ENCODE results near the gene HOXA3. TPM values are rescaled to one million over a fixed set of nuclear protein-coding genes. Genes with fewer than 3 reads are reported as not detected.

Gene HOXA3
- total RNA-seq, 1 experiment from 2014 or later, result not detected

GRCh38 chr7:27110186-27111031, 42.0 kb downstream of the HOXA3 start:
- peak overlapping the region; percentile 37 for H3K4me2 ChIP-seq (ENCODE audit: insufficient read depth, insufficient read length, low read length)
- H2BK120ac ChIP-seq (ENCODE audit: low read depth, low read length, poor library complexity, severe bottlenecking), result no peak overlapping the region
- H4K20me1 ChIP-seq (ENCODE audit: control insufficient read depth, insufficient read depth, insufficient read length), result peaks cover 2% of the 10 kb centered on the region
- no peak overlapping the region for H3K4ac ChIP-seq (ENCODE audit: low read depth, low read length)
- no peaks in the 10 kb centered on the region for H3K79me1 ChIP-seq (ENCODE audit: insufficient read depth, low read depth, low read length, poor library complexity, severe bottlenecking)
- Mint-ChIP-seq H3K4me1 (peaks cover 10 to 24% of the 10 kb centered on the region in 2 experiments), H3K27me3 (ENCODE audit: low read depth) (peaks cover 98% of the 10 kb centered on the region), H3K4me3 (peak overlapping the region; percentile 31 to 71), H3K27ac (no peak overlapping the region), H3K9me3 (peaks cover 0 to 3% of the 10 kb centered on the region in 2 experiments; a peak in 3 of 5 replicates), H3K36me3 (ENCODE audit: insufficient read depth in 1 of 3, low read depth in 3 of 3) (no peaks in the 10 kb centered on the region; a peak in 1 of 7 replicates)
- peaks cover 3% of the 10 kb centered on the region for H3K23me2 ChIP-seq (ENCODE audit: insufficient read length, low read depth, low read length, poor library complexity, severe bottlenecking)
- H3K9me3 ChIP-seq (ENCODE audit: control insufficient read depth, low read depth, low read length), result no peaks in the 10 kb centered on the region
- no peak overlapping the region for H2AFZ ChIP-seq (ENCODE audit: low read length)
- H2BK15ac ChIP-seq (ENCODE audit: low read depth, low read length), result no peak overlapping the region
- no peak overlapping the region for H3K14ac ChIP-seq (ENCODE audit: insufficient read depth, low read length)
- H3K9ac ChIP-seq (ENCODE audit: extremely low read depth, insufficient read length, low read length), result no peak overlapping the region
- no CpG with 5 or more reads among the region's 66 CpGs for WGBS (ENCODE audit: extremely low coverage, insufficient read length, low lambda C conversion rate)
- no peak overlapping the region for H3K18ac ChIP-seq (ENCODE audit: insufficient read length, low read depth, low read length)
- peaks cover 96% of the 10 kb centered on the region for H3K27me3 ChIP-seq (ENCODE audit: insufficient read depth, low read length)
- TF ChIP-seq, protein P1, sequence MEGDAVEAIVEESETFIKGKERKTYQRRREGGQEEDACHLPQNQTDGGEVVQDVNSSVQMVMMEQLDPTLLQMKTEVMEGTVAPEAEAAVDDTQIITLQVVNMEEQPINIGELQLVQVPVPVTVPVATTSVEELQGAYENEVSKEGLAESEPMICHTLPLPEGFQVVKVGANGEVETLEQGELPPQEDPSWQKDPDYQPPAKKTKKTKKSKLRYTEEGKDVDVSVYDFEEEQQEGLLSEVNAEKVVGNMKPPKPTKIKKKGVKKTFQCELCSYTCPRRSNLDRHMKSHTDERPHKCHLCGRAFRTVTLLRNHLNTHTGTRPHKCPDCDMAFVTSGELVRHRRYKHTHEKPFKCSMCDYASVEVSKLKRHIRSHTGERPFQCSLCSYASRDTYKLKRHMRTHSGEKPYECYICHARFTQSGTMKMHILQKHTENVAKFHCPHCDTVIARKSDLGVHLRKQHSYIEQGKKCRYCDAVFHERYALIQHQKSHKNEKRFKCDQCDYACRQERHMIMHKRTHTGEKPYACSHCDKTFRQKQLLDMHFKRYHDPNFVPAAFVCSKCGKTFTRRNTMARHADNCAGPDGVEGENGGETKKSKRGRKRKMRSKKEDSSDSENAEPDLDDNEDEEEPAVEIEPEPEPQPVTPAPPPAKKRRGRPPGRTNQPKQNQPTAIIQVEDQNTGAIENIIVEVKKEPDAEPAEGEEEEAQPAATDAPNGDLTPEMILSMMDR (conservative IDR thresholded peaks at IDR 0.05), result no peak
- H2AK5ac ChIP-seq (ENCODE audit: insufficient read length, low read length), result no peak overlapping the region
- no peak overlapping the region for H4K8ac ChIP-seq (replicated peaks; ENCODE audit: insufficient read length, low read depth, low read length)
- no peaks in the 10 kb centered on the region for H3K79me2 ChIP-seq (ENCODE audit: insufficient read depth, low read length)
- no peak overlapping the region for H3T11ph ChIP-seq (ENCODE audit: low read length)
- H3K27ac ChIP-seq (ENCODE audit: insufficient read length, low read depth, low read length), result no peak overlapping the region
- peak; percentile 71 for DNase-seq
- H2BK20ac ChIP-seq (ENCODE audit: low read depth, low read length, poor library complexity, severe bottlenecking), result no peak overlapping the region
- H4K5ac ChIP-seq (ENCODE audit: insufficient read length, low read depth, low read length), result no peak overlapping the region
- H3K4me1 ChIP-seq (ENCODE audit: insufficient read depth, low read length), result no peaks in the 10 kb centered on the region
- no peak overlapping the region for H3K23ac ChIP-seq (ENCODE audit: insufficient read length, low read depth, low read length)
- H2BK5ac ChIP-seq (ENCODE audit: insufficient read length, low read length), result no peak overlapping the region
- no peak overlapping the region for H2BK12ac ChIP-seq (ENCODE audit: insufficient read length, low read depth, low read length)
- no peak overlapping the region for H4K91ac ChIP-seq (ENCODE audit: insufficient read length, low read depth, low read length)
- H3K56ac ChIP-seq (ENCODE audit: insufficient read length, low read depth, low read length), result no peak overlapping the region

Data from H9 (cell line).